Measurements from ENCODE around the gene ZNF407. TPM values are rescaled to one million over a fixed set of nuclear protein-coding genes. Genes with fewer than 3 reads are reported as not detected.
A peak's percentile ranks its signal among the peaks of the same experiment; 100 is the strongest.

Gene ZNF407
- total RNA-seq, 1 donor from 2014 or later = 13.2 TPM

- Mint-ChIP-seq H3K27ac (ENCODE audit: unreplicated experiment) (no peak overlapping the region), H3K4me3 (no peak overlapping the region), H3K9me3 (no peaks in the 10 kb centered on the region), H3K36me3 (ENCODE audit: low read depth) (no peaks in the 10 kb centered on the region), H3K4me1 (no peaks in the 10 kb centered on the region), H3K27me3 (ENCODE audit: low read depth) (no peaks in the 10 kb centered on the region)
- no peak for DNase-seq (ENCODE audit: low read depth, low spot score)
- TF ChIP-seq CTCF (conservative IDR thresholded peaks at IDR 0.05) = no peak
Measured at GRCh38 chr18:74644713-74645112, 47.0 kb downstream of the ZNF407 start.

GRCh38 chr18:74645679-74646078 is 48.0 kb downstream of the ZNF407 start:
- Mint-ChIP-seq H3K27me3 (ENCODE audit: low read depth) (no peaks in the 10 kb centered on the region), H3K36me3 (ENCODE audit: low read depth) (no peaks in the 10 kb centered on the region), H3K4me1 (no peaks in the 10 kb centered on the region), H3K27ac (ENCODE audit: unreplicated experiment) (no peak overlapping the region), H3K4me3 (no peak overlapping the region), H3K9me3 (no peaks in the 10 kb centered on the region)
- no peak for TF ChIP-seq CTCF (conservative IDR thresholded peaks at IDR 0.05)
- DNase-seq (ENCODE audit: low read depth, low spot score) = no peak

GRCh38 chr18:74651327-74652128 is 53.9 kb downstream of the ZNF407 start:
- H3K27ac Mint-ChIP-seq (ENCODE audit: unreplicated experiment) = no peak overlapping the region

GRCh38 chr18:74652392-74652988 is 54.8 kb downstream of the ZNF407 start:
- Mint-ChIP-seq H3K27me3 (ENCODE audit: low read depth) (no peaks in the 10 kb centered on the region), H3K9me3 (no peaks in the 10 kb centered on the region), H3K4me3 (no peak overlapping the region), H3K36me3 (ENCODE audit: low read depth) (no peaks in the 10 kb centered on the region), H3K4me1 (peaks cover 2% of the 10 kb centered on the region), H3K27ac (ENCODE audit: unreplicated experiment) (no peak overlapping the region)
- DNase-seq (ENCODE audit: low read depth, low spot score) = no peak
- peak; percentile 77 for TF ChIP-seq CTCF (conservative IDR thresholded peaks at IDR 0.05)

More at GRCh38 chr18:74651327-74652128, 53.9 kb downstream of the ZNF407 start:
- no peak for DNase-seq (ENCODE audit: low read depth, low spot score)
- H3K9me3 Mint-ChIP-seq = no peaks in the 10 kb centered on the region
- H3K27me3 Mint-ChIP-seq (ENCODE audit: low read depth) = no peaks in the 10 kb centered on the region
- no peak for TF ChIP-seq CTCF (conservative IDR thresholded peaks at IDR 0.05)
- H3K36me3 Mint-ChIP-seq (ENCODE audit: low read depth) = no peaks in the 10 kb centered on the region
- H3K4me1 Mint-ChIP-seq = no peaks in the 10 kb centered on the region
- H3K4me3 Mint-ChIP-seq = no peak overlapping the region

GRCh38 chr18:74654638-74655037 is 57.0 kb downstream of the ZNF407 start:
- Mint-ChIP-seq H3K27ac (ENCODE audit: unreplicated experiment) (no peak overlapping the region), H3K4me1 (peaks cover 3% of the 10 kb centered on the region), H3K9me3 (no peaks in the 10 kb centered on the region), H3K4me3 (no peak overlapping the region), H3K27me3 (ENCODE audit: low read depth) (no peaks in the 10 kb centered on the region), H3K36me3 (ENCODE audit: low read depth) (no peaks in the 10 kb centered on the region)
- DNase-seq (ENCODE audit: low read depth, low spot score) = no peak
- peak; percentile 65 for TF ChIP-seq CTCF (conservative IDR thresholded peaks at IDR 0.05)

Data from neural crest cell (in vitro differentiated cells).